Measurements from ENCODE around the gene CUL7. TPM values are rescaled to one million over a fixed set of nuclear protein-coding genes. Genes with fewer than 3 reads are reported as not detected.

The CUL7 gene
- total RNA-seq, 1 experiment from 2014 or later, result 23.5 TPM

GRCh38 chr6:43020052-43020705 lies 33.5 kb downstream of the CUL7 start:
- Histone ChIP-seq H2AFZ (ENCODE audit: low read length) (no peak overlapping the region), H2AK5ac (ENCODE audit: insufficient read length, low read length) (no peak overlapping the region), H2BK5ac (ENCODE audit: insufficient read length, low read length) (no peak overlapping the region), H3K14ac (ENCODE audit: insufficient read depth, low read length) (no peak overlapping the region), H3K23me2 (ENCODE audit: insufficient read length, low read depth, low read length, poor library complexity, severe bottlenecking) (peaks cover 7% of the 10 kb centered on the region), H4K20me1 (ENCODE audit: control insufficient read depth, insufficient read depth, insufficient read length) (no peaks in the 10 kb centered on the region), H2BK12ac (ENCODE audit: insufficient read length, low read depth, low read length) (no peak overlapping the region), H4K8ac (replicated peaks; ENCODE audit: insufficient read length, low read depth, low read length) (no peak overlapping the region), H3K4me2 (ENCODE audit: insufficient read depth, insufficient read length, low read length) (peak overlapping the region; percentile 75), H3K79me2 (ENCODE audit: insufficient read depth, low read length) (peaks cover 4% of the 10 kb centered on the region; the same call in 1 of the 2 replicates), H4K91ac (ENCODE audit: insufficient read length, low read depth, low read length) (no peak overlapping the region), H3K27ac (ENCODE audit: insufficient read length, low read depth, low read length) (no peak overlapping the region), H3K27me3 (ENCODE audit: insufficient read depth, low read length) (no peaks in the 10 kb centered on the region), H3K18ac (ENCODE audit: insufficient read length, low read depth, low read length) (no peak overlapping the region), H3K79me1 (ENCODE audit: insufficient read depth, low read depth, low read length, poor library complexity, severe bottlenecking) (peaks cover 7% of the 10 kb centered on the region), H2BK20ac (ENCODE audit: low read depth, low read length, poor library complexity, severe bottlenecking) (no peak overlapping the region), H2BK120ac (ENCODE audit: low read depth, low read length, poor library complexity, severe bottlenecking) (no peak overlapping the region), H3K9ac (ENCODE audit: extremely low read depth, insufficient read length, low read length) (no peak overlapping the region), H3T11ph (ENCODE audit: low read length) (no peak overlapping the region), H4K5ac (ENCODE audit: insufficient read length, low read depth, low read length) (no peak overlapping the region), H3K4me1 (ENCODE audit: insufficient read depth, low read length) (no peaks in the 10 kb centered on the region), H3K4ac (ENCODE audit: low read depth, low read length) (no peak overlapping the region), H3K9me3 (ENCODE audit: control insufficient read depth, low read depth, low read length) (no peaks in the 10 kb centered on the region), H3K23ac (ENCODE audit: insufficient read length, low read depth, low read length) (no peak overlapping the region), H2BK15ac (ENCODE audit: low read depth, low read length) (no peak overlapping the region), H3K56ac (ENCODE audit: insufficient read length, low read depth, low read length) (no peak overlapping the region)
- Mint-ChIP-seq H3K4me3 (peak overlapping the region in 1 of 2 experiments; percentile 84; a peak in 2 of 5 replicates), H3K9me3 (no peaks in the 10 kb centered on the region), H3K27ac (peak overlapping the region in 2 of 3 experiments; percentile 78 to 80; a peak in 4 of 7 replicates), H3K4me1 (peaks cover 6 to 21% of the 10 kb centered on the region in 2 experiments), H3K27me3 (ENCODE audit: low read depth) (no peaks in the 10 kb centered on the region), H3K36me3 (ENCODE audit: insufficient read depth in 1 of 3, low read depth in 3 of 3) (peaks cover 26 to 53% (median 51%) of the 10 kb centered on the region in 3 experiments)
- WGBS (ENCODE audit: extremely low coverage, insufficient read length, low lambda C conversion rate), result no CpG with 5 or more reads among the region's 3 CpGs
- no peak for TF ChIP-seq CTCF (conservative IDR thresholded peaks at IDR 0.05)
- no peak for DNase-seq

All from H9 (cell line).